Right lobe of liver (tissue), 6 donors: ENCODE measurements around the gene DPYD. TPM values are rescaled to one million over a fixed set of nuclear protein-coding genes. Genes with fewer than 3 reads are reported as not detected.

Experiments used
- ATAC-seq, 4 donors: fragments of 200-7000 bp; cut with Tn5 transposase; one replicate each; pipeline ENCODE4 v1.9.1; 2020; ENCODE audit warnings: mild to moderate bottlenecking in 4 of 4, moderate library complexity in 4 of 4
- DNase-seq, 3 donors: peaks; one replicate each; pipeline ENCODE4 v3.0.0-alpha.2; 2020
- H3K27ac ChIP-seq, 3 donors: fragments of 200-600 bp; one replicate each; pipeline ENCODE4 v1.8.0; 2022
- H3K27me3 ChIP-seq, 2 donors: fragments of 200-600 bp; one replicate each; pipeline ENCODE4 v1.8.0; 2022
- H3K36me3 ChIP-seq, 4 donors: fragments of 200-600 bp; sonication (generic) in 1 of 4; one replicate each; pipeline versions ENCODE4 v1.5.1 to v1.8.0; 2017 to 2022; ENCODE audit warnings: control low read depth in 1 of 4
- H3K4me1 ChIP-seq, 4 donors: fragments of 200-600 bp; sonication (generic) in 1 of 4; one replicate each; pipeline versions ENCODE4 v1.5.1 to v1.8.0; 2017 to 2022; ENCODE audit warnings: control low read depth in 1 of 4
- H3K4me3 ChIP-seq, 3 donors: fragments of 200-600 bp; one replicate each; pipeline ENCODE4 v1.8.0; 2022
- H3K9me3 ChIP-seq, 4 donors: fragments of 200-600 bp; sonication (generic) in 1 of 4; one replicate each; pipeline versions ENCODE4 v1.5.1 to v1.8.0; 2017 to 2022; ENCODE audit warnings: control low read depth in 1 of 4
- POLR2A ChIP-seq: fragments of 450-650 bp; IDR thresholded peaks from one replicate; pipeline ENCODE4 v1.6.1; 2017; ENCODE audit warnings: antibody characterized with exemption, mild to moderate bottlenecking
- WGBS: methylation state at CpG from one replicate; pipeline ENCODE4 v1.1.6; 2018; ENCODE audit warnings: low coverage, low lambda C conversion rate; ENCODE audit not compliant: insufficient coverage; ENCODE audit errors: missing lambda C conversion rate; 5-methylcytosine and 5-hydroxymethylcytosine counted together
- intact Hi-C, 2 donors: fragments of 100-400 bp; cut with DNase I; formaldehyde crosslinking; loops; one replicate each; pipeline versions ENCODE4 v1.11.2 to v1.14.1; 2022
- total RNA-seq, 6 experiments: library from RNA; depleted of rRNA in 2 of 6; stranded (reverse); fragments of >200 nt in 2 of 6; fragmentation: NEBNext Ultra II Directional in 3 of 6; extraction: Animal tissue kit (Norgen Biotek cat#: 25700) in 3 of 6; gene quantifications; one replicate each; pipeline versions ENCODE4 v1.1.0 to v1.2.4, GENCODE V29; 2016 to 2023
- TF ChIP-seq, protein P1 (sequence below), 4 donors: fragments of 200-600 bp in 3 of 4; fragments of 450-650 bp in 1 of 4; IDR thresholded peaks; one replicate each; pipeline versions ENCODE4 v1.5.1 to v1.8.0; 2016 to 2022; ENCODE audit warnings: antibody characterized with exemption in 4 of 4, mild to moderate bottlenecking in 2 of 4
- donor health status: DM: no; HTN: yes; CAD: no.
- donor health status: DM: no; HTN: no; CAD: no.
- donor health status: DM: no; HTN: no; CAD: no.
- donor health status: DM: no; HTN: yes; CAD: no.
- donor health status: DM: no; HTN: yes; CAD: no.

DPYD gene
- total RNA-seq, 6 experiments from 2014 or later, result 25.2 to 74.4 (median 40.0) TPM

DNA sequence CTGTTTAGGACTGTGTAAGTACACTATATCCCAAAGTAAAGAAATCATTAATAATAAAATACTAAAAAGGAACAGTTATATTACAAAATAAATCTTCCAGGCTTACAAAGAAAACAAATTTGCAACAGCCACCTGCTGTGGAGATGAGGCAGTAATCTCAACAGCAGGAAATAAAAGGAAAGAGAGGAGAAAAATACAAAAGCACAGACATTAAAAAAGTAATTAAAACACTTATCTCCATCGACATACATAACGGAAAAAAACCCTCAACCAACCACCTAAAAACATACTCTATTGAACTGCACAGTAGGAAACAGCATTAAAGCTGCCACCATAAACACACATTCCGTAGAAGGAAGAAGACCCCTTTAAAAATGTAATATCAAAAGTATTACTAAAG lies 317.6 kb downstream of the DPYD start:
- no peaks in the 10 kb centered on the region for H3K9me3 ChIP-seq
- TF ChIP-seq, protein P1, sequence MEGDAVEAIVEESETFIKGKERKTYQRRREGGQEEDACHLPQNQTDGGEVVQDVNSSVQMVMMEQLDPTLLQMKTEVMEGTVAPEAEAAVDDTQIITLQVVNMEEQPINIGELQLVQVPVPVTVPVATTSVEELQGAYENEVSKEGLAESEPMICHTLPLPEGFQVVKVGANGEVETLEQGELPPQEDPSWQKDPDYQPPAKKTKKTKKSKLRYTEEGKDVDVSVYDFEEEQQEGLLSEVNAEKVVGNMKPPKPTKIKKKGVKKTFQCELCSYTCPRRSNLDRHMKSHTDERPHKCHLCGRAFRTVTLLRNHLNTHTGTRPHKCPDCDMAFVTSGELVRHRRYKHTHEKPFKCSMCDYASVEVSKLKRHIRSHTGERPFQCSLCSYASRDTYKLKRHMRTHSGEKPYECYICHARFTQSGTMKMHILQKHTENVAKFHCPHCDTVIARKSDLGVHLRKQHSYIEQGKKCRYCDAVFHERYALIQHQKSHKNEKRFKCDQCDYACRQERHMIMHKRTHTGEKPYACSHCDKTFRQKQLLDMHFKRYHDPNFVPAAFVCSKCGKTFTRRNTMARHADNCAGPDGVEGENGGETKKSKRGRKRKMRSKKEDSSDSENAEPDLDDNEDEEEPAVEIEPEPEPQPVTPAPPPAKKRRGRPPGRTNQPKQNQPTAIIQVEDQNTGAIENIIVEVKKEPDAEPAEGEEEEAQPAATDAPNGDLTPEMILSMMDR (IDR thresholded peaks at IDR 0.05), result no peak
- no peak for TF ChIP-seq POLR2A
- H3K27ac ChIP-seq, result no peak overlapping the region
- H3K36me3 ChIP-seq, result no peaks in the 10 kb centered on the region
- WGBS, result 94% methylated on average over 3 of the region's 3 CpGs
- no peaks in the 10 kb centered on the region for H3K4me1 ChIP-seq
- ATAC-seq, result no peak
- no peak for DNase-seq
- no peaks in the 10 kb centered on the region for H3K27me3 ChIP-seq
- intact Hi-C loops, result no loop called here
- H3K4me3 ChIP-seq, result no peak overlapping the region

DNA sequence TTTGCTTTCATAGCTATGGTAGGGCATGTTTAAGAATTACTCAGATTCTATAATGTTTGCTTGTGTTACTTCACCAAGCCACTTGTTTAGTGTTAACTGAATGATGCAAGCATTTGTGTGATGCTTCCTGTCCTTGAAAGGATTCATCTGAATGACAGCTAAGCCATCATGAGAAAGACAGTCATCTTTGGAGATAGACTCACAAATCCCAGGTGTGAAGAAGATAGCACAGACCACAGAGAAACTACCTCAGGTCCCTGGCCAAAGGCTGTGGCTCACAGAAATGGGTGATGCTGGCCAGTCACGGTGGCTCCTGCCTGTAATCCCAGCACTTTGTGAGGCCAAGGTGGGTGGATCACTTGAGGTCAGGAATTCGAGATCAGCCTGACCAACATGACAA lies 321.4 kb downstream of the DPYD start:
- Histone ChIP-seq H3K27ac (no peak overlapping the region), H3K36me3 (peaks cover 0 to 5% (median 1%) of the 10 kb centered on the region in 4 donors), H3K9me3 (no peaks in the 10 kb centered on the region), H3K4me3 (no peak overlapping the region), H3K4me1 (no peaks in the 10 kb centered on the region), H3K27me3 (no peaks in the 10 kb centered on the region)
- no CpG with 5 or more reads among the region's 2 CpGs for WGBS
- ATAC-seq (no peak), DNase-seq (no peak)
- intact Hi-C loops, result no loop called here
- TF ChIP-seq POLR2A, result no peak
- TF ChIP-seq, protein P1 (IDR thresholded peaks at IDR 0.05), result no peak

DNA sequence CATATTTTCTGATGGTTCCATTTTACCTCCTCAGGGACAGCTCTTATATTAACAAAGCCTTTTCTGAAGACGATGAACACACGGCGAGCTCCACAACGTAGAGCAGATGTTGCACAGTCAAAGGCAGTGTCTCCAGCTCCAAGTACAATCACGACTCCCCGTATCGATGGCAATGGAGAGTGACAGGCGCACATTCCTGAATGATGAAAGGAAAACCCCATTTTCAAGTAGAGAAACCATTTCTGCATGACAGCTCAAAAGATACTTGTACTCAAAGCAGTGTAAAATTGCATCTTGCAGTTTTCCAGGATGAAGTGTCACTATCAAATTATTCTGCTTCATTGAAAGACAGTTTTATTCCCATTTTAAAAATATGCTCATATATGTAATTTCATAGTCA lies 327.6 kb downstream of the DPYD start:
- no peak overlapping the region for H3K4me3 ChIP-seq
- TF ChIP-seq, protein P1 (IDR thresholded peaks at IDR 0.05), result no peak
- no peak for TF ChIP-seq POLR2A
- no peak for DNase-seq
- H3K27ac ChIP-seq, result no peak overlapping the region
- H3K27me3 ChIP-seq, result no peaks in the 10 kb centered on the region
- WGBS, result 99% methylated on average over 8 of the region's 8 CpGs
- ATAC-seq, result no peak
- no peaks in the 10 kb centered on the region for H3K9me3 ChIP-seq
- no peaks in the 10 kb centered on the region for H3K4me1 ChIP-seq
- H3K36me3 ChIP-seq, result peaks cover 0 to 26% (median 4%) of the 10 kb centered on the region in 4 donors
- intact Hi-C loops, result no loop called here

DNA sequence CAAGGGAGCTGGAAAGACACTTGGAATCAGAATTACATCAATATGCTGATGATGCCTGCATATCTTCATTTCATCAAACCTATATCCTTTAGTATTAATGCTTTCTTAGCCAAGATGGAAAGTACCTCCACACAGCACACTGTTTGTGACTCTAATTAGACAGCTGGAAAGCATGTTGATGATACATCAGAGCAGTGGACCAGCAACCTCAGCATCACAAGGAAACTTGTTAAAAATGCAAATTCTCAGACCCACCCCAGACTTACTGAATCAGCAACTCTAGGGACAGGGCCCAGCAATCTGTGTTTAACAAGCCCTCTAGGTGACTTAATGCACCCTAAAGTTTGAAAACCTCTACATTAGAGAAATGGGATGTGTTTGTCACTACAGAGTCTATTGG lies 332.1 kb downstream of the DPYD start:
- ATAC-seq (no peak), DNase-seq (no peak)
- TF ChIP-seq, protein P1 (IDR thresholded peaks at IDR 0.05), result no peak
- no peak for TF ChIP-seq POLR2A
- Histone ChIP-seq H3K4me1 (no peaks in the 10 kb centered on the region), H3K9me3 (no peaks in the 10 kb centered on the region), H3K36me3 (peaks cover 0 to 22% (median under 1%) of the 10 kb centered on the region in 4 donors), H3K27me3 (no peaks in the 10 kb centered on the region), H3K27ac (no peak overlapping the region), H3K4me3 (no peak overlapping the region)
- intact Hi-C loops, result no loop called here

DNA sequence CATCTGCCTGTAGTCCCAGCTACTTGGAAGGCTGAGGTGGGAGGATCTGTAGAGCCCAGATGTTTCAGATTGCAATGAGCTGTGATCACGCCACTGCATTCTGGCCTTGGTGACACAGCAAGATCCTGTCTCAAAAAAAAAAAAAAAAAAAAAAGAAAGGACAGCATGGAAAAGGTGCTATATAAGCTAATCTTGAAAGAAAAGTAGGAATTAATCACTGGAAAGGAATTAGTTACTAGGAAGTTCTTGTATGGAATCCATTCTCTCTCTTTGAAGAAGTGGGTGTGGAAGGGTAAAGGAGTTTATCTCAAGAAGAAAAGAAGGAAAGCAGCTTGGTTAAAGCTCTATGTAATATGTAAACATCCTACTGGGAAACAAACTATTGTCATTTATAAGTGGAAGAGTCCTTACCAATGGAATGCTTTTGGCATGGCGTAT lies 339.2 kb downstream of the DPYD start:
- no peak for DNase-seq
- H3K27ac ChIP-seq, result no peak overlapping the region
- 100% methylated on average over 1 of the region's 2 CpGs for WGBS
- H3K36me3 ChIP-seq, result no peaks in the 10 kb centered on the region
- no peak overlapping the region for H3K4me3 ChIP-seq
- no peak for TF ChIP-seq POLR2A
- TF ChIP-seq, protein P1 (IDR thresholded peaks at IDR 0.05), result no peak
- no peaks in the 10 kb centered on the region for H3K9me3 ChIP-seq
- ATAC-seq, result no peak
- H3K4me1 ChIP-seq, result no peaks in the 10 kb centered on the region
- no peaks in the 10 kb centered on the region for H3K27me3 ChIP-seq
- intact Hi-C loops, result no loop called here
